PC-9 (cell line): ENCODE data around the gene WRNIP1. TPM values are rescaled to one million over a fixed set of nuclear protein-coding genes. Genes with fewer than 3 reads are reported as not detected.

Experiments
- BruUV-seq: library from RNA; stranded (reverse); fragments of 400-500 nt; replicated peaks from 2 replicates; lab custom pipeline; 2021; lab: Mats Ljungman, UMichigan
- CTCF ChIA-PET: fragments of 300-600 bp; sonication (Branson Sonifier 250); formaldehyde crosslinking; loops from one replicate; lab custom pipeline; 2022; ENCODE audit warnings: antibody characterized with exemption; lab: Charles Lee
- POLR2A ChIA-PET: fragments of 300-600 bp; sonication (Branson Sonifier 250); formaldehyde crosslinking; loops from one replicate; lab custom pipeline; 2022; ENCODE audit warnings: antibody characterized with exemption; ENCODE audit not compliant: unreplicated experiment; lab: Charles Lee
- DNase-seq, 2 experiments: peaks; one replicate each; pipeline versions ENCODE4 v3.0.0 to v3.0.0-alpha.2; 2015 to 2022; ENCODE audit warnings: mixed read lengths in 1 of 2
- H2AFZ ChIP-seq: fragments of 200-600 bp; sonication (generic); 2 replicates; pipeline ENCODE4 v1.8.1; 2017; ENCODE audit warnings: antibody characterized with exemption
- H3F3A ChIP-seq: fragments of 200-600 bp; sonication (generic); 2 replicates; pipeline ENCODE4 v1.8.1; 2017; ENCODE audit warnings: antibody characterized with exemption, mild to moderate bottlenecking, low read depth; ENCODE audit not compliant: insufficient read depth
- H3K27ac ChIP-seq: fragments of 200-600 bp; sonication (generic); 2 replicates; pipeline ENCODE4 v1.6.1; 2016; ENCODE audit warnings: mixed run types
- H3K27me3 ChIP-seq: fragments of 200-600 bp; sonication (generic); 2 replicates; pipeline ENCODE4 v1.6.1; 2016; ENCODE audit warnings: low read depth, mixed run types; ENCODE audit not compliant: insufficient read depth
- H3K36me3 ChIP-seq: fragments of 200-600 bp; sonication (generic); 2 replicates; pipeline ENCODE4 v1.6.1; 2016; ENCODE audit warnings: low read depth, mixed run types
- H3K4me1 ChIP-seq: fragments of 200-600 bp; sonication (generic); replicated peaks from 2 replicates; pipeline ENCODE4 v1.6.1; 2016; ENCODE audit warnings: mixed run types; ENCODE audit not compliant: insufficient read depth
- H3K4me2 ChIP-seq: fragments of 200-600 bp; sonication (generic); 2 replicates; pipeline ENCODE4 v1.6.1; 2017; ENCODE audit warnings: mixed run types
- H3K4me3 ChIP-seq: fragments of 200-600 bp; sonication (generic); 2 replicates; pipeline ENCODE4 v1.6.1; 2016; ENCODE audit warnings: mixed run types
- H3K79me2 ChIP-seq: fragments of 200-600 bp; sonication (generic); 2 replicates; pipeline ENCODE4 v1.6.1; 2017; ENCODE audit warnings: low read depth, mixed run types
- H3K9me2 ChIP-seq: fragments of 200-600 bp; sonication (generic); 2 replicates; pipeline ENCODE4 v1.8.1; 2017; ENCODE audit warnings: mild to moderate bottlenecking; ENCODE audit not compliant: insufficient read depth
- H3K9me3 ChIP-seq: fragments of 200-600 bp; sonication (generic); 2 replicates; pipeline ENCODE4 v1.8.1; 2016; ENCODE audit warnings: low read depth; ENCODE audit not compliant: insufficient read depth
- H4K20me1 ChIP-seq: fragments of 200-600 bp; sonication (generic); 2 replicates; pipeline ENCODE4 v1.8.1; 2017; ENCODE audit not compliant: insufficient read depth
- EZH2 ChIP-seq: fragments of 200-600 bp; sonication (generic); IDR thresholded peaks from 2 replicates; pipeline ENCODE4 v1.8.0; 2017; ENCODE audit warnings: antibody characterized with exemption, low read depth
- intact Hi-C: fragments of 100-400 bp; cut with micrococcal nuclease; formaldehyde crosslinking; loops from one replicate; pipeline ENCODE4 v1.10.0; 2022; ENCODE audit not compliant: unreplicated experiment
- total RNA-seq: library from RNA; stranded (reverse); gene quantifications from 2 replicates; pipeline ENCODE4 v1.2.3, GENCODE V29; 2021
- TF ChIP-seq, protein P1 (sequence below): fragments of 200-600 bp; sonication (generic); conservative IDR thresholded peaks from 2 replicates; pipeline ENCODE4 v1.6.1; 2017; ENCODE audit warnings: mixed run types, antibody characterized with exemption, mild to moderate bottlenecking, moderate library complexity

Gene WRNIP1
- total RNA-seq, 1 experiment from 2014 or later: 61.4 TPM

DNA sequence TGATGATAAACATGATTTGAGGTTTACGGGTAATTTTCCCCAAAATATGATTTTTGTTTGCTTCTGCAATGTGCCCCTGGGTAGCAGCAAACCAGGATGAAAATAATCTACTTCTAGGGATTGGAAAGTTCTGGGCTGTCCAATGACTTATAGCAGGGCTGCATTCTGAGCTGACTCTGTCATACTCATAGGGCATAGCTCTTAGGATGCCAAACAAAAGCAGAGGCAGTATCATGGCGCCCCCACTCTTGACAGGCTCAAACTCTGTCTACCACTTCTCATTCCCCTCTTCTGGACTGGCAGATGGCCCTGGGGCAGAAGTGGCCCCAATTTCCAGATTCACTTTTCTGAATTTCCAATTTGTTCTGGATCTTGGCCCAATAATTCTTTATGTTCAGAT, 66.2 kb downstream of the WRNIP1 start:
- H3K9me3 ChIP-seq: no peaks in the 10 kb centered on the region
- H3K4me1 ChIP-seq: no peaks in the 10 kb centered on the region
- H3K4me2 ChIP-seq: no peak overlapping the region
- no peaks in the 10 kb centered on the region for H3K27me3 ChIP-seq
- intact Hi-C loops: no loop called here
- no peak overlapping the region for H3K27ac ChIP-seq
- no peak for TF ChIP-seq EZH2
- TF ChIP-seq, protein P1, sequence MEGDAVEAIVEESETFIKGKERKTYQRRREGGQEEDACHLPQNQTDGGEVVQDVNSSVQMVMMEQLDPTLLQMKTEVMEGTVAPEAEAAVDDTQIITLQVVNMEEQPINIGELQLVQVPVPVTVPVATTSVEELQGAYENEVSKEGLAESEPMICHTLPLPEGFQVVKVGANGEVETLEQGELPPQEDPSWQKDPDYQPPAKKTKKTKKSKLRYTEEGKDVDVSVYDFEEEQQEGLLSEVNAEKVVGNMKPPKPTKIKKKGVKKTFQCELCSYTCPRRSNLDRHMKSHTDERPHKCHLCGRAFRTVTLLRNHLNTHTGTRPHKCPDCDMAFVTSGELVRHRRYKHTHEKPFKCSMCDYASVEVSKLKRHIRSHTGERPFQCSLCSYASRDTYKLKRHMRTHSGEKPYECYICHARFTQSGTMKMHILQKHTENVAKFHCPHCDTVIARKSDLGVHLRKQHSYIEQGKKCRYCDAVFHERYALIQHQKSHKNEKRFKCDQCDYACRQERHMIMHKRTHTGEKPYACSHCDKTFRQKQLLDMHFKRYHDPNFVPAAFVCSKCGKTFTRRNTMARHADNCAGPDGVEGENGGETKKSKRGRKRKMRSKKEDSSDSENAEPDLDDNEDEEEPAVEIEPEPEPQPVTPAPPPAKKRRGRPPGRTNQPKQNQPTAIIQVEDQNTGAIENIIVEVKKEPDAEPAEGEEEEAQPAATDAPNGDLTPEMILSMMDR: no peak
- no peaks in the 10 kb centered on the region for H3K79me2 ChIP-seq
- no peak overlapping the region for H3K4me3 ChIP-seq
- H3K9me2 ChIP-seq: no peaks in the 10 kb centered on the region
- no peak overlapping the region for H2AFZ ChIP-seq
- no peaks in the 10 kb centered on the region for H4K20me1 ChIP-seq
- peaks cover 21% of the 10 kb centered on the region for H3F3A ChIP-seq
- DNase-seq: no peak
- POLR2A ChIA-PET: no interaction called here
- H3K36me3 ChIP-seq: peaks cover 25% of the 10 kb centered on the region
- no TSS peak for BruUV-seq
- CTCF ChIA-PET: no interaction called here

DNA sequence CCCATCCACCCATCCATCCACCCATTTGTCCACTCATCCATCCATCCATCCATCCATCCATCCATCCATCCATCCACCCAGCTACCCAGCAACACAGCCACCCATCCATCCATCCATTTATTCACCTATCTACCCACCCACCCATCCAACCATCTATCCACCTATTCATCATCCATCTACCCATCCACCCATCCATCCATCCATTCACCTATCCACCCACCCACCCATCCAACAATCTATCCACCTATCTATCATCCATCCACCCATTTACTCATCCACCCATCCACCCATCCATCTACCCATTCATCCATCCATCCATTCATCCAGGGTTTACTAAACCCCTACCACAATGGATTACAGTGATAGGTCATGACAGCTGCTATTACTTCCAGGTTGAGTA, 69.1 kb downstream of the WRNIP1 start:
- Histone ChIP-seq H3K36me3 (peaks cover 46% of the 10 kb centered on the region), H3K9me3 (no peaks in the 10 kb centered on the region), H3K27me3 (no peaks in the 10 kb centered on the region), H3K4me3 (no peak overlapping the region), H3K9me2 (no peaks in the 10 kb centered on the region), H3F3A (peaks cover 34% of the 10 kb centered on the region), H3K27ac (no peak overlapping the region), H3K79me2 (peaks cover 9% of the 10 kb centered on the region), H4K20me1 (no peaks in the 10 kb centered on the region), H2AFZ (no peak overlapping the region), H3K4me2 (no peak overlapping the region), H3K4me1 (peaks cover 18% of the 10 kb centered on the region)
- ChIA-PET POLR2A (no interaction called here), CTCF (no interaction called here)
- intact Hi-C loops: no loop called here
- BruUV-seq: no TSS peak
- no peak for TF ChIP-seq EZH2
- TF ChIP-seq, protein P1: no peak
- no peak for DNase-seq

Other genes starting within 250 kb of the WRNIP1 start
- 1.1 and 1.6 TPM in 2 replicates for gene MYLK4, start 14.5 kb upstream of the WRNIP1 start, total RNA-seq
- 82.3 and 93.9 TPM in 2 replicates for gene SERPINB1, start 76.5 kb downstream of the WRNIP1 start, total RNA-seq
- gene SERPINB9, start 137.9 kb downstream of the WRNIP1 start, total RNA-seq: 1.7 and 2.4 TPM in 2 replicates
- 169 and 187 TPM in 2 replicates for gene SERPINB6, start 206.2 kb downstream of the WRNIP1 start, total RNA-seq
- gene NQO2, start 234.5 kb downstream of the WRNIP1 start, total RNA-seq: 79.4 and 82.9 TPM in 2 replicates